Neural progenitor cell (in vitro differentiated cells): ENCODE results near the gene TK1. TPM values are rescaled to one million over a fixed set of nuclear protein-coding genes. Genes with fewer than 3 reads are reported as not detected.

Experiments
- DNase-seq: peaks from one replicate; pipeline ENCODE4 v3.0.0-alpha.2; 2016; ENCODE audit warnings: low spot score
- H2AFZ ChIP-seq: fragments of 200-600 bp; sonication (generic); replicated peaks from 2 replicates; pipeline ENCODE4 v1.6.1; 2016; ENCODE audit warnings: antibody characterized with exemption
- H3F3A ChIP-seq: fragments of 200-600 bp; sonication (generic); 2 replicates; pipeline ENCODE4 v1.6.1; 2016; ENCODE audit warnings: antibody characterized with exemption, low read depth
- H3K27ac ChIP-seq: fragments of 200-600 bp; sonication (generic); 2 replicates; pipeline ENCODE4 v1.5.1; 2016; ENCODE audit warnings: mild to moderate bottlenecking
- H3K27me3 ChIP-seq: fragments of 200-600 bp; sonication (generic); 2 replicates; pipeline ENCODE4 v1.6.1; 2016; ENCODE audit warnings: mild to moderate bottlenecking, moderate library complexity
- H3K36me3 ChIP-seq: fragments of 200-600 bp; sonication (generic); 2 replicates; pipeline ENCODE4 v1.5.1; 2016
- H3K4me1 ChIP-seq: fragments of 200-600 bp; sonication (generic); 2 replicates; pipeline ENCODE4 v1.6.1; 2016; ENCODE audit warnings: mixed run types
- H3K4me2 ChIP-seq: fragments of 200-600 bp; sonication (generic); 2 replicates; pipeline ENCODE4 v1.6.1; 2016
- H3K4me3 ChIP-seq: fragments of 200-600 bp; sonication (generic); 2 replicates; pipeline ENCODE4 v1.5.1; 2016
- H3K79me2 ChIP-seq: fragments of 200-600 bp; sonication (generic); 2 replicates; pipeline ENCODE4 v1.6.1; 2016; ENCODE audit warnings: low read depth
- H3K9ac ChIP-seq: fragments of 200-600 bp; sonication (generic); 2 replicates; pipeline ENCODE4 v1.6.1; 2016
- H3K9me3 ChIP-seq: fragments of 200-600 bp; sonication (generic); 2 replicates; pipeline ENCODE4 v1.5.1; 2016; ENCODE audit warnings: low read depth
- H4K20me1 ChIP-seq: fragments of 200-600 bp; sonication (generic); 2 replicates; pipeline ENCODE4 v1.6.1; 2016; ENCODE audit warnings: low read depth
- H3K27ac Mint-ChIP-seq: 3 replicates; pipeline ENCODE4 v1.8.0; 2021; ENCODE audit warnings: mixed read lengths
- H3K27me3 Mint-ChIP-seq: 2 replicates; pipeline ENCODE4 v1.8.0; 2022; ENCODE audit warnings: low read depth, mild to moderate bottlenecking, inconsistent platforms, moderate library complexity, mixed read lengths; ENCODE audit not compliant: insufficient read depth
- H3K36me3 Mint-ChIP-seq: 3 replicates; pipeline ENCODE4 v1.8.0; 2021; ENCODE audit warnings: mixed read lengths
- H3K4me1 Mint-ChIP-seq: 3 replicates; pipeline ENCODE4 v1.8.0; 2021; ENCODE audit warnings: mixed read lengths
- H3K4me3 Mint-ChIP-seq: 3 replicates; pipeline ENCODE4 v1.8.0; 2021; ENCODE audit warnings: mild to moderate bottlenecking, moderate library complexity, mixed read lengths
- H3K9me3 Mint-ChIP-seq: 3 replicates; pipeline ENCODE4 v1.8.0; 2020; ENCODE audit warnings: mixed read lengths
- EZH2 ChIP-seq: fragments of 200-600 bp; sonication (generic); IDR thresholded peaks from 2 replicates; pipeline ENCODE4 v1.6.1; 2017; ENCODE audit warnings: antibody characterized with exemption, mild to moderate bottlenecking, moderate library complexity
- EZH2phosphoT487 ChIP-seq: fragments of 200-600 bp; sonication (generic); IDR thresholded peaks from 2 replicates; pipeline ENCODE4 v1.6.1; 2017; ENCODE audit warnings: antibody characterized with exemption
- total RNA-seq: library from RNA; depleted of rRNA; stranded (reverse); fragments of >200 nt; gene quantifications from 2 replicates; pipeline ENCODE4 v1.2.3, GENCODE V29; 2015; ENCODE audit warnings: low replicate concordance
- TF ChIP-seq, protein P1 (sequence below): fragments of 200-600 bp; sonication (generic); IDR thresholded peaks from 2 replicates; pipeline ENCODE4 v1.5.1; 2017; ENCODE audit warnings: antibody characterized with exemption, mild to moderate bottlenecking

Gene TK1
- total RNA-seq, 1 donor from 2014 or later, result 27.3 TPM

DNA sequence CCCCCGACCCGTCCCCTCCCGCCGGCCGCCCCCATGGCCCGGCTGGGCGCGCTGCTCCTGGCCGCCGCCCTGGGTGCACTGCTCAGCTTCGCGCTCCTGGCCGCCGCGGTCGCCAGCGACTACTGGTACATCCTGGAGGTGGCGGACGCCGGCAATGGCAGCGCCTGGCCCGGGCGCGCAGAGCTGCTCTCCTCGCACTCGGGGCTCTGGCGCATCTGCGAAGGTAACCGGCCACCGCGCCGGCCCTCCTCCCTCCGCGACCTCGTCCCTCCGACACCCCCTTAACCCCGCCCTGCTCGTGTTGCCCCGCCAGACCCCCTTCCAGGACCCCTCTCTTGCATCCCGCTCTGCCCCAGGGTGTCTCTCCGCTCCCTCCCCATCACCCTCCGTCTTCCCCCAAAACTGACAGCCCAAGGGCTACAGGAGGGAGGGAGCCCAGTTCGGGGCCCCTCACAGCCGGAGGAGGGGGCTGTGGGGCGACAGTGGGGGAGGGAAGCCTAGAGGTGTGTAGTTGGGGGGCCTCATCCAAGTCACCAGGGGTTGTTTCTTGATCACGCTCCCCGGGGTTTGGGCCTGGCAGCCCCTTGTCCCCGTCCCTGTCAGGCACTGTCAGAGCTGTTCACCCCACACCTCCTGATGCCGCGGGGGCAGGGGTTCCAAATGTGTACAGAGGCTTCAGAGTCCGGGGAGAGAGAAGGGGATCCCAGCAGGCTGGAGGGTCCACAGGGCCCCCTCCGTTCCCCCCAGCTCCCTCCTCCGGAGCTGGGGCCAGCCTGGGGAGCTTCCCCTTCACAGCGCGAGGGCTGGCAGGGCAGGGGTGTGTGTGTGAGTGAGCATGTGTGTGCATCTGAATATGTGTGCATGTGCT, 45.4 kb upstream of the TK1 start:
- Histone ChIP-seq H2AFZ (peak overlapping the region; percentile 87), H3K27me3 (peaks cover 41% of the 10 kb centered on the region), H3K9me3 (no peaks in the 10 kb centered on the region), H3K36me3 (no peaks in the 10 kb centered on the region), H3K79me2 (no peaks in the 10 kb centered on the region), H4K20me1 (no peaks in the 10 kb centered on the region), H3K4me3 (peak overlapping the region; percentile 61), H3K4me1 (no peaks in the 10 kb centered on the region), H3K4me2 (peak overlapping the region; percentile 96), H3K9ac (no peak overlapping the region), H3K27ac (no peak overlapping the region), H3F3A (no peaks in the 10 kb centered on the region)
- TF ChIP-seq, protein P1, sequence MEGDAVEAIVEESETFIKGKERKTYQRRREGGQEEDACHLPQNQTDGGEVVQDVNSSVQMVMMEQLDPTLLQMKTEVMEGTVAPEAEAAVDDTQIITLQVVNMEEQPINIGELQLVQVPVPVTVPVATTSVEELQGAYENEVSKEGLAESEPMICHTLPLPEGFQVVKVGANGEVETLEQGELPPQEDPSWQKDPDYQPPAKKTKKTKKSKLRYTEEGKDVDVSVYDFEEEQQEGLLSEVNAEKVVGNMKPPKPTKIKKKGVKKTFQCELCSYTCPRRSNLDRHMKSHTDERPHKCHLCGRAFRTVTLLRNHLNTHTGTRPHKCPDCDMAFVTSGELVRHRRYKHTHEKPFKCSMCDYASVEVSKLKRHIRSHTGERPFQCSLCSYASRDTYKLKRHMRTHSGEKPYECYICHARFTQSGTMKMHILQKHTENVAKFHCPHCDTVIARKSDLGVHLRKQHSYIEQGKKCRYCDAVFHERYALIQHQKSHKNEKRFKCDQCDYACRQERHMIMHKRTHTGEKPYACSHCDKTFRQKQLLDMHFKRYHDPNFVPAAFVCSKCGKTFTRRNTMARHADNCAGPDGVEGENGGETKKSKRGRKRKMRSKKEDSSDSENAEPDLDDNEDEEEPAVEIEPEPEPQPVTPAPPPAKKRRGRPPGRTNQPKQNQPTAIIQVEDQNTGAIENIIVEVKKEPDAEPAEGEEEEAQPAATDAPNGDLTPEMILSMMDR, result no peak
- TF ChIP-seq EZH2phosphoT487, result peak; percentile 42
- TF ChIP-seq EZH2, result peak; percentile 70
- H3K36me3 Mint-ChIP-seq, result no peaks in the 10 kb centered on the region
- peak; percentile 78 for DNase-seq
- peak overlapping the region; percentile 33 for H3K4me3 Mint-ChIP-seq
- no peaks in the 10 kb centered on the region for H3K9me3 Mint-ChIP-seq
- peaks cover 13% of the 10 kb centered on the region for H3K4me1 Mint-ChIP-seq
- no peak overlapping the region for H3K27ac Mint-ChIP-seq
- H3K27me3 Mint-ChIP-seq, result peaks cover 37% of the 10 kb centered on the region

DNA sequence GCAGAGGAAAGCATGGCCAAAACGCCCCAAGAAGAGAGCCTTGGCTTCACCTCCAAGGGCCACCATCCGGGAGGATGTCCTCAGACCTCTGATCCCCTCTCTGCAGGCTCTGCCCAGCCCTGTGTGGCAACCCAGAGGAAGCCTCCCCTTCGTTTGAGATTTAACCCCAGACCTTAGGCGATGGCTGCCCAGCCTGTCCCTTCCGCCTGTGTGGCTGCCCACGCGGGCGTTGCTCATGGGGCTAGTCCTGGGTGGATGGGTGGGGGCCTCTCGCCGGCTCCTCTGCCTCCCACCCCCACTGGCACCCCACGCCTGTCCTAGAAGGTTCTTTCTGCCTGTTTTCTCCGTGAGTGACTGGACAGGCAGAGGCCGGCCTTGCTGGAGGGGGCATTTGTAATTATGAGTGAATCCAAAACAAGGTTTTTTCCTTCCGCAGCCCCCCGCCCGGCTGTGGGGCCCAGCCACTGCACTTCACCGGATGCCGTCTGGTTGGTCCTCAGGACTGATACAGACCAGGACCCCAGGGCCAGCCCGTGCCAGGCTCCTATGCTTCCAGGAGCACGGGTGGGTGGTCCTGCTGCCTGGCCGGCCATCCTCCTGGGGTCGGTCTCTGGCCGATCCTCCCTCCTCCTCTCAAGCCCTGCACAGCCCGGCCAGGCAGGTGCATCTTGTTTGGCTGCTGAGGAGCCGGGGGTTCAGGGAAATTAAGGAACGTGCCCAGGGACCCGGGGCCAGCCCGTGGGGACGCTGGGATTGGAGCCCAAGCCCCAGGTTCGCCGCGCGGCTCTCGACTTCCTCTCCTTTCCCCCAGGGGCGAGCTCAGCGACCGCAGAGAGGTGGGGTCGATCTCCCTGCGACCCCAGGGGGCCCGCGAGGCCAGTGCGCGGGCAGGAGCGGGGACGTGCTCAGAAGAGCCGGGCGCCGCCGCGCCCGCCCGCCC, 44.4 kb upstream of the TK1 start, which contains the start of gene TMEM235:
TMEM235 (plus strand) TSS at position 636 of the 940 bp plus-strand sequence. CDS start 393 bp downstream, outside the sequence.
- peak within 1 kb of the TSS; percentile 48 for H3K4me3 Mint-ChIP-seq
- Histone ChIP-seq H3F3A (peaks cover 2% of the 10 kb centered on the region), H4K20me1 (no peaks in the 10 kb centered on the region), H3K36me3 (no peaks in the 10 kb centered on the region), H2AFZ (peak within 1 kb of the TSS; percentile 89), H3K79me2 (no peaks in the 10 kb centered on the region), H3K4me1 (peaks cover 3% of the 10 kb centered on the region), H3K9me3 (no peaks in the 10 kb centered on the region), H3K4me2 (peak within 1 kb of the TSS; percentile 96), H3K27ac (no peak within 1 kb of the TSS), H3K4me3 (peak within 1 kb of the TSS; percentile 61), H3K27me3 (peaks cover 41% of the 10 kb centered on the region), H3K9ac (no peak within 1 kb of the TSS)
- DNase-seq, result peak; percentile 63
- no peaks in the 10 kb centered on the region for H3K36me3 Mint-ChIP-seq
- TF ChIP-seq EZH2, result peak; percentile 64
- TF ChIP-seq, protein P1, result no peak
- H3K27me3 Mint-ChIP-seq, result peaks cover 37% of the 10 kb centered on the region
- no peak within 1 kb of the TSS for H3K27ac Mint-ChIP-seq
- H3K4me1 Mint-ChIP-seq, result peaks cover 16% of the 10 kb centered on the region
- no peaks in the 10 kb centered on the region for H3K9me3 Mint-ChIP-seq

DNA sequence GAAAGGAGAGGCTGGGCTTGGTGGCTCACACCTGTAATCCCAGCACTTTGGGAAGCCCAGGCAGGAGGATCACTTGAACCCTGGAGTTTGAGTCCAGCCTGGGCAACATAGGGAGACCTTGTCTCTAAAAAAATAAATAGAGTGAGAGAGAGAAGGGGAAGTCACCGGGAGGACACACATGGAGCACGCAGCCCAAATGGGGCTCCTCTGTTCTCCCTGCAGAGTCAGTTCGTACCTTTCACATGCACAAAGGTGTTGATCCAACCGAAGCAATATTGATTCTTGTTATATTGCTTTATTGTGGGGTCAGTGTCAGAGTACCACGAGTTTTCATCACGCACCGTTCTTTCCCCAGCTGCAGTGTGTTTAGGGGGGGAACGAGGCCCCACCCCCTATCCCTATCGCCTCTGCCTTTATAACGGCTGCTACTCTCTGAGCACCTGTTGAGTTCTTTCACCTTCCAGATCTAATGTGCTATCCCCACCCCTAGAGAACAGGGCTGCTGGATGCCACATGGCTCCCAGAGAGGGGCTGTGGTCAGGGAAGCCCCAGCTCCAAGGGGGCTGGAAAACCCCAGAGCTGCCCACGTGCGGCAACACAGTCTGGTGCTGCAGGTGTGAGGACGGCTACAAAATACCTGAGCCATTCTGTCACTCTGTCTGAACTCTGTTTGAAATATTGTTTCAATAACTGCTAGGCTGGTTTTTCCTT, 43.6 kb upstream of the TK1 start:
- no peak overlapping the region for H3K4me2 ChIP-seq
- Mint-ChIP-seq H3K4me1 (peaks cover 16% of the 10 kb centered on the region), H3K4me3 (peak overlapping the region; percentile 41), H3K27ac (no peak overlapping the region), H3K36me3 (peaks cover 3% of the 10 kb centered on the region), H3K9me3 (no peaks in the 10 kb centered on the region), H3K27me3 (peaks cover 37% of the 10 kb centered on the region)
- no peaks in the 10 kb centered on the region for H3K9me3 ChIP-seq
- no peak for DNase-seq
- H3K27ac ChIP-seq, result no peak overlapping the region
- H4K20me1 ChIP-seq, result no peaks in the 10 kb centered on the region
- no peaks in the 10 kb centered on the region for H3K79me2 ChIP-seq
- H3K9ac ChIP-seq, result no peak overlapping the region
- H3F3A ChIP-seq, result peaks cover 9% of the 10 kb centered on the region
- H2AFZ ChIP-seq, result no peak overlapping the region
- TF ChIP-seq EZH2phosphoT487, result no peak
- no peak for TF ChIP-seq EZH2
- TF ChIP-seq, protein P1, result no peak
- H3K4me3 ChIP-seq, result no peak overlapping the region
- H3K4me1 ChIP-seq, result peaks cover 3% of the 10 kb centered on the region
- H3K36me3 ChIP-seq, result no peaks in the 10 kb centered on the region
- peaks cover 41% of the 10 kb centered on the region for H3K27me3 ChIP-seq
